GM12874 (cell line): ENCODE results near the gene COL19A1.

Experiments used
- CTCF ChIP-seq: IDR thresholded peaks from 2 replicates; pipeline ENCODE4 v1.5.1; 2011; ENCODE audit warnings: low read depth, mild to moderate bottlenecking, control low read depth, low read length, moderate library complexity; ENCODE audit not compliant: insufficient read depth

The COL19A1 gene

GRCh38 chr6:69957985-69958559 is 91.7 kb downstream of the COL19A1 start:
- no peak for TF ChIP-seq CTCF

- no peak for TF ChIP-seq CTCF
Measured at GRCh38 chr6:69958978-69959377, 92.6 kb downstream of the COL19A1 start.

GRCh38 chr6:69973138-69973537 is 106.8 kb downstream of the COL19A1 start:
- no peak for TF ChIP-seq CTCF

- no peak for TF ChIP-seq CTCF
Measured at GRCh38 chr6:69973763-69974162, 107.4 kb downstream of the COL19A1 start.

- TF ChIP-seq CTCF, result no peak
Measured at GRCh38 chr6:69974193-69974592, 107.8 kb downstream of the COL19A1 start.

GRCh38 chr6:69976591-69977090 is 110.3 kb downstream of the COL19A1 start:
- TF ChIP-seq CTCF, result no peak

- TF ChIP-seq CTCF, result no peak
Measured at GRCh38 chr6:69980624-69981023, 114.3 kb downstream of the COL19A1 start.
